Measurements from ENCODE around the gene STX5.

DNA sequence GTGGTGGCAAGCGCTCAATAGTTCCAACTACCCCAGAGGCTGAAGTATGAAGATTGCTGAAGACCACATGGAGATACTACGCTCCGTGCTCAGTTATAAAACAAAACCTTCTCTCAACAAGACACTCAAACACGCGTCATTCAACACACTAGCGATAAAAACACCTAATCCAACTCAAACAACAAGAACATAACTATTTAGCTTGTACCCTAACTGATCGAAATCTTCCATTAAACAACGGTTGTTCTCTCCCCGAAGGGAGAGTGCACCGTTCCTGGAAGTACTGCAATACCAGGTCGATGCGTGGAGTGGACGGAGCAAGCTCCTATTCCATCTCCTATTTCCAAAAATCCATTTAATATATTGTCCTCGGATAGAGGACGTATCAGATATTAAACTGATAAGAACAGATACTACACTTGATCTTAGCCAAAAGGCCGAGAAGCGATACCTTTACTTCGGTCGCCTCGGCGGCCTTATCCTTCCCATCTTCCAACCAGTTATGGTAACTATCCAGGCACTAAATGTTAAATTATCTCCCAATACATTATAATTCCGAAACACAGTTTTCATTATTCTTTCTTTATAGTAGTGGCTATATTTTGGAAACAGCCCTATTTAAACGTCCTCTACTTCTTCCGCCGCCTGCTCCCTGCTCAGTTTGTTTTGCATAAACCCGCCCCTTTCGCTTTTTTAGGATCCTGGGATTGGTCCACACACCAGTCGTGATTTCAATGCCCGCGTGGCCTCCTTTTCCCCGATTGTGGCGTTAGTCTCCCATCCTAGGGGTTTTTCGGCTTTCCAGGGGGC is 9.7 kb upstream of the STX5 start:
- TF ChIP-seq, protein P1, sequence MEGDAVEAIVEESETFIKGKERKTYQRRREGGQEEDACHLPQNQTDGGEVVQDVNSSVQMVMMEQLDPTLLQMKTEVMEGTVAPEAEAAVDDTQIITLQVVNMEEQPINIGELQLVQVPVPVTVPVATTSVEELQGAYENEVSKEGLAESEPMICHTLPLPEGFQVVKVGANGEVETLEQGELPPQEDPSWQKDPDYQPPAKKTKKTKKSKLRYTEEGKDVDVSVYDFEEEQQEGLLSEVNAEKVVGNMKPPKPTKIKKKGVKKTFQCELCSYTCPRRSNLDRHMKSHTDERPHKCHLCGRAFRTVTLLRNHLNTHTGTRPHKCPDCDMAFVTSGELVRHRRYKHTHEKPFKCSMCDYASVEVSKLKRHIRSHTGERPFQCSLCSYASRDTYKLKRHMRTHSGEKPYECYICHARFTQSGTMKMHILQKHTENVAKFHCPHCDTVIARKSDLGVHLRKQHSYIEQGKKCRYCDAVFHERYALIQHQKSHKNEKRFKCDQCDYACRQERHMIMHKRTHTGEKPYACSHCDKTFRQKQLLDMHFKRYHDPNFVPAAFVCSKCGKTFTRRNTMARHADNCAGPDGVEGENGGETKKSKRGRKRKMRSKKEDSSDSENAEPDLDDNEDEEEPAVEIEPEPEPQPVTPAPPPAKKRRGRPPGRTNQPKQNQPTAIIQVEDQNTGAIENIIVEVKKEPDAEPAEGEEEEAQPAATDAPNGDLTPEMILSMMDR (IDR thresholded peaks at IDR 0.05; ENCODE audit: borderline replicate concordance, extremely low read depth, low read length, poor library complexity, severe bottlenecking), result no peak
- no peak for TF ChIP-seq EZH2 (IDR thresholded peaks at IDR 0.05; ENCODE audit: borderline replicate concordance, low read depth, low read length, severe bottlenecking)
